Cerebellar cortex (tissue), 1 donor: ENCODE results near the gene DRGX.
A peak's percentile ranks its signal among the peaks of the same experiment; 100 is the strongest.

Source experiments
- DNase-seq: peaks from one replicate; pipeline ENCODE4 v3.0.0-alpha.2; 2015; ENCODE audit warnings: low spot score

The DRGX gene

DNA sequence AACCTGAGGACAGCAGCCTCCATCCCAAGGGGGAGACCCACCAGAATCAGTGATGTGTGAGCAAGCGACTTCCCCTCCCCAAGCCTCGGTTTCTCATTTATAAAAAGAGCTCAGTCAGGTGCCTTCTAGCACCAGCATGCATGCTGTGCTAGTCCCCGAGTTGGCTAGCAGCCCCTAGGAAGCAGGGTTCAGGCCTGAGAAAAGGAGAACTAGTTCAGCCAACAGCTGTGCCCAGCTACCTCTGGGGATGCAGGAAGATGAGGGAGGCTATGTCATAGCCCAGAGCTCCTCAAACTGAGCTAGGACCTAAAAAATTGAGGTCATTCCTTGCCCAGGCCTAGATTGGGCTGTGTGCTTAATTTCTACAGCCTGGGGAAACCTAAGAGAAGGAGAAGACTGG is 13.7 kb downstream of the DRGX start:
- no peak for DNase-seq

DNA sequence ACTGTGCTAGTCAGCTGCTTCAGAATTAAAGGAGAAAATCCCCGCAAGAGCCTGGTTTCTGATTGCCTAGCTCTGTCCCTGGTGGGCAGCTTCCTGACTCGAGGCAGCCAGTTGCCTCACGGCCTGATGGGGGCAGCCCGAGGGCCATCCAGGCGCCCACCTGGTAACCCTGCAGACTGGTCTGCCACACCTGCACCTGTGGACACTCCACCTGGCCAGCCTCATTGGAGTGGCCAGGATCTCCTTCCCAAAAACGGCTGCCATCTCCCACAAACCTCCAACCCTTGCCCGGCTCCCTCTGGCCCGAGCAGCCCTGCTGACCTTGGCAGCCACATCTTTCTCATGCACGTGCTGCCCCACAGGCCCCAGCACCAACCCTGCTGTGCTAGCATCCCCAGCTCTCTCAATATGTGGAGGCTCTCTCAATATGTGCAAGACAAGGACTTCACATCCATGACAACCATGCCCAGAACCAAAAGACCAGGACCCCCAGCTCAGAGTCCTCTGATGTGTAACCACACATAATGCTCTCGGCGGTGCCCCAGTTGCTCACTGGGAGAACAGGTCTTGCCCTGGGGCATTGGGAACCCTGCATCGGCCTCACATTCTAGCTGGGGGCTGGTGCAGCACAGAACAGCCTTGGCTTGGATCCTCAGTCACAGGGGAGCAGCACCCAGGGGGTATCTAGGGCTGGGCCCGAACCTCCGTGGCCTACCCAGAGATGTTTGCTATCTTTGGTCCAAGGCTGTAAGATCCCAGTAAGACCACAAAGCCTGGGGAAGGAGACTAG is 14.6 kb downstream of the DRGX start:
- no peak for DNase-seq

DNA sequence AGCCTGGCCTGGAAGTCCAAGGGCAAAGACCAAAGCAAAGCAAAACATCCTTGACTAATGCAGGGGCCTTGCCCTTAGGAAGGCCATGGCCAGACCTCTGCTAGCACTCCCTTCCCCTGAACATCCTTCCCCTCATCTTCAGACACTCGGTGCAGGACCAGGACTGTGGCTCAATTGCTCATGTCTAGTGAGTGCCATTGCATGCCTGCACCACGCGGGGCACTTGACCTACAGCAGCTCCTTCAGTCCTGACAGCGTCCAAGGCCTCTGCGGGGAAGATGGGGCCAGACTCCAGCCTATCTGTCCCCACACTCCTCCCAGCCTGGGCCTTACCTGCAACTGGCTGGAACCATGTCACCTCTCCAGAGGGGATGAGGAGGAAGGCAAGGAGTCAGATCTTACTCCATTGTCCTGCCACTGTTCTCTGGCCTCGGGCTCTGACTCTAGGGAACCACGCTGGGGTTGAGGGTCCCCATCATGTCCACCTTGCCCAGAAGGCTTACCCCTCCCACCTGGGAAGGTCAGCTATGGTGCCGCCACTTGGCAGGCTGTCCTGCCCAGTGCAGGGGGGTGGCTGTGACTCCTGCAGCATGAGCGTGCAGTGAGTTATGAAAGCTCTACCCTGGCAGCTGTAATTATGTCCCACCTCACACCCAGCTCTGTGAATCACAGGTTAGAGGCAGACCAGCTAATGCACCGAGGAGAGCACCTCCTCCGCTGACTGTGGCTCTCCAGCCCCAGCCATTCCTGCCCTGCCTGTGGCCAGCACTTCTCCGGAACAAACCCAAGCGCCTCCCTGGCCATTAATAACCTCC is 16.1 kb downstream of the DRGX start:
- peak; percentile 3 for DNase-seq

GRCh38 chr10:49377256-49377655 is 18.6 kb downstream of the DRGX start:
- no peak for DNase-seq

DNA sequence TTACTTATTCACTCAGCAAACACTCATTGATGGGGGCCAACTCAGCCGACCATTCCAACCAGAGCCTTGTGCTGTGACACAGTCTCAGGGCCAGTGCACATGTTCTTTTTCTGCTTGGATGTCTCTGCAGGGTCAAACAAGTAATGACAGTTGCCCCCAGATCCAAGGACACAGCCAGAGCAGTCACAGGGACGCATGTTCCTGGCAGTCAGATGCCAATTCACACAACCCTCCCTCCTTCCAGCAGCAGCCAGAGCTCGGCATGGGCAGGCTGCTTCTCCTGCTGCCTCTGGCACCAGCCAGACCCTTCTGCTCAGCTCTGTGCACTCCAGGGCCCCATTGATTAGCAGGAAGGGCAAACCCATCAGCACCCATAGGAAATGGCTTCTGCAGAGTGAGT is 20.3 kb downstream of the DRGX start:
- no peak for DNase-seq

DNA sequence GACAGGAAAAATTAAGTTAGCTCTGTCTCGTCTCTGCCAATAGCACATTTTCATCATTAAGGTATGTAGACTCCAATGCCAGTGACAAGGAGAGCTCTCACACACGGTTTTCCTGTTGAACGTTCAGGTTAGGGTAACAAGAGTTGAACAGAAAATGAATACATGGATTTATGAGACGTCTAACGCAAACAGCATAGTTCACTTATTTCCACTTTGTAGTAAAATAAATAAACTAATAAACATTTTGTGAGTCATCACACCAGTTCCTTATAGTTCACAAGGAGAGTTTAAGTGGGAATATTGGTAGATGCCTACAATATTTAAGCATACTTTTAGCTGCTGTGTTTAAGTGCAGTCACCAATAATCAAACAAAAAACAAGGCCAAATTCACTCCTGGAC is 21.1 kb downstream of the DRGX start:
- DNase-seq = no peak

DNA sequence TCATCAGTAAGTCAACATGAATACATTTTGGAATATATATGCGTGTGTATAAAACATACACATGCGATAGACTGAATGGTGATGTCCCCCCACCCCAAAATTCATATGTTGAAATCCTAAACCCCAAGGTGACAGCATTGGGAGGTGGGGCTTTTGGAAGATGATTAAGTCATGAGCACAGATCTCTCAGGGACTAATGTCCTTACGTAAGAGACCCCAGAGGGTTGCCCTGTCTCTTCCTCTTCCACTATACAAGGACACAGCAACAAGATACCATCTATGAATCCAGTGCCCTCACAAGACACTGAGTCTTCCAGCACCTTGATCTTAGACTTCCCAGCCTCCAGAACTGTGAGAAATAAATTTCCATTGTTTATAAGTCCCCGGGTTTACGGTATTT is 22.5 kb downstream of the DRGX start:
- no peak for DNase-seq

GRCh38 chr10:49371967-49372366 is 23.9 kb downstream of the DRGX start:
- DNase-seq = no peak

DNA sequence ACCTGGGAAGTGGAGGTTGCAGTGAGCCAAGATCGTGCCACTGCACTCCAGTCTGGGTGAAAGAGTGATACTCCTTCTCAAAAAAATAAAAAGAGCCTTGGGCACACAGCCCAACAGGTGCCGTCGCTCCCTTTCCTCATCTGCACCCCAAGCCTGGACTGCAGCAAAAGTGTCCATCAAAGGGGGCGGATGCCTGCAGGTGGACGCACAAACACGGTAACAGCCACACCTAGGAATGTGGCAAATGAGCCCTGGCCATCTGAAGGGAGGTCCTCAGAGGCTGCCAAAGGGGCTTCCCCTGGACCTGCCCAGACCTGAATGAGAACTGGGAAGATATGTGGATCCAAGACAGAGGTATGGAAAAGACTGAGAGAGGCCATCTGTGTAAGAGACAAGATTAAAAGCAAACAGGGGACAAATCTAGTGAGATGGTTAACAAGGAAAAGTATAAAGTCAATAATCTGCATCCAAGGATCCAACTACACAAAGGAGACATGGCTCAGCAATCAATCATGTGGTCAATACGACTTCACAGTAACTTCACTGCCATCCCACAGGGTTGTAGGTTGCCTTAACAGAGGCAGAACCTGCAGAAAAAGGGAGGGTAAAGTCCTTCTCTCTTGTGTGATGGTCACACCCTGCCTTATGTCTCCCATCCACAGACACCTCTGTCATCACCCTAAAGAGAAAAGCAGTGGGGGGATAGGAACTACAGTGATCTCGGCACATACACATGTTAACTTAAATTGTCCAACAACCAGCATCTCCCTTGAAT is 25.4 kb downstream of the DRGX start:
- no peak for DNase-seq

- no peak for DNase-seq
These were observed 26.4 kb downstream of the DRGX start for GRCh38 chr10:49369216-49370162.

GRCh38 chr10:49368256-49368655 is 27.6 kb downstream of the DRGX start:
- no peak for DNase-seq

DNA sequence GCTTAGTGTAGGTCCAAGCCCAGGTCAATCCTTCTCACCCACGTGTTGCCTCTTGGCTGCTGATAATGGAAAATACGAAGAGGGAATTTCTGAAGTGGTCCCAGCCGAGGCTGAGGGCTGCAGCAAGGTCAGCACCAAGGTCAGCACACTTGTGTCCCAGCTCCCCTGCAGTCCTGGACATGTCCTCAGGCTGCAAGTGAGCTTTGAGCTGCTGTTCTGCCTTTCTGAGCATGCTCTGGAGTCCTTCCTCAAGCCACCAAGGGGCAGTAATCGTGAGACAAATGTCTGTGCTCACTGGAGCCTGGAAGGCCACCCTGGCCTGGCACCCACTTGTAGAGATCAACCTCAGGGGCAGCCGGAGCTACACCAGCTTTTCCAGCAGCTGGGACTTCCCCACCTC is 28.3 kb downstream of the DRGX start:
- DNase-seq = no peak

GRCh38 chr10:49366460-49366859 is 29.4 kb downstream of the DRGX start:
- DNase-seq = no peak

DNA sequence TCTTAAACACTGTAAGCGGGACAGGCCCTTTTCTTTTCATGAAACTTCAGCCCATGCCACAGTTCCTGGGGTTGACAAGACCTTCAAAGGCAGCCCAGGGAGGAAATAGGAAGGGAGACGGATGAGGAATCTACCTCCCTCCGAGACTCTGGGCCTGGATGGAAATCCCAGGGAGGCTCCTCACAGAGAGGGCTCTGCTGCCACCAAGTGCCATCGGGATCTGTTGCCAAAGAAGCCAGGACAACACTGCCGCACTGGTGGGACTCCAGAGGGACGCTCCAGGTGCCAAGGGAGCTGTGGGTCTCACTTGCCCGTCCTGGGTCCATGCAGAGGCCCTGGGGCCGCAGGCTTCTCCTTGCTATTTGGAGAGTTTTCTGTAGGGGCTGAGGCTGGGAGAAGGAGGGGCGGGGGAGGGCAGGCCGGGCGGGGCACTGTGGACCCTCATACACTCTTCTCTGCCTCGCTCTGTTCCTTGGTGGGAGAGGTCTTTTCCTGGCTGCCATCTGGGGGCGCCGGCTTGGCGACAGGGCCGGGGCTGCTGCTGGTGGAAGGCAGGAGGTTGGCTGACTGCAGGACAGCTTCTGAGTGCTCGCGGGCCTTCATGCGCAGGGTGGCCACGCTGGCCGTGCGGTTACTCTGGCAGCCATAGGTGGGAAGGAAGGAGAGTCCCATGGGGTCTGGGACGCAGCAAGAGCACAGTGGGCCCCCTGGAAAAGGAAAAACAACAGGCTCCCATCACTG is 30.0 kb downstream of the DRGX start:
- DNase-seq = no peak

DNA sequence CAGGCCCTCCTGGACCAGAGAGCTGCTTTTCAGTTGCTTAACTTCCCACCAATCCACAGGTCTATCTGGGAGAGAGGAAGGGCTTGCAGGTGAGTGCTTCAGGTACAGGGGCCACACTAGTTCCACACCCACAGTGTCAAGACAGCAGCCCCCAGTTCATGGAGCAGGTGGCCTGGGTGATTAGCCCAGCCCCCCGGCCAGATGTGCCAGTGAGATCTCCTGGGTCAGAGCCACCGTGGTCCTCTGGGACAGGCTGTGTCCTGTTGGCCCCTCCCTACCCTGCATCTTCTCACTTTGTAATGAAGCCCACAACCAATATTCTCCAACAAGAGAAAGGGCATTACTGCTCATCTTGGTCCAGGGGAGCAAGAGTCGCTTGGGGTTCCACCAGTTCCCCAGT is 30.6 kb downstream of the DRGX start:
- no peak for DNase-seq

DNA sequence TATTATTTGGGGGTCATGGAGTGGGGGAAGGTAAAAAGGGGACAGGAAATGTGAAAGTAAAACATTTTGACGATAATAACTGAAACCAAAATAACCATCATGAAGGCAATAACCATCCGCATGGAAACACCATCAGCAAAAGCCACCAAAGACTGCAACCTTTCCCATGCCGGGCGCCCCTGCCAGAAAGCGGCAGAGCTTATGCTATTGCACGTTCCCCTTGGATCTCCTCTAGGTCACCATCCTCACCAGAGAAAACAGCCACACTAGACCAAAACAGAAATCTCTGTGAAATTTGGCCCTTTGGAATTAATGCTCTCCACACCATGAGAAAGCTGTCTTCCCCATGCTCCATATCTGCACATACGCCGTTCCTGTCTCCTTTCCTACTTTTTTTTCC is 31.1 kb downstream of the DRGX start:
- DNase-seq = no peak

- DNase-seq = no peak
These were observed 31.8 kb downstream of the DRGX start for GRCh38 chr10:49364051-49364450.

GRCh38 chr10:49363309-49364031 is 32.4 kb downstream of the DRGX start:
- no peak for DNase-seq

GRCh38 chr10:49362596-49363260 is 33.2 kb downstream of the DRGX start:
- no peak for DNase-seq
